NCI-H2227 (cell line): ENCODE measurements around the gene LMOD2.
A peak's percentile ranks its signal among the peaks of the same experiment; 100 is the strongest.

ENCODE experiments used
- DNase-seq: peaks from one replicate; lab custom pipeline; 2025; ENCODE audit not compliant: unreplicated experiment; lab: John Stamatoyannopoulos, UW

The LMOD2 gene

GRCh38 chr7:123639631-123640030 is 16.0 kb upstream of the LMOD2 start:
- DNase-seq, result no peak

GRCh38 chr7:123640583-123640982 is 15.1 kb upstream of the LMOD2 start:
- DNase-seq, result no peak

- no peak for DNase-seq
These were observed 13.8 kb upstream of the LMOD2 start for GRCh38 chr7:123641901-123642300.

- DNase-seq, result peak; percentile 80
These were observed 11.9 kb upstream of the LMOD2 start for GRCh38 chr7:123643495-123644441.

- DNase-seq, result no peak
These were observed 10.2 kb upstream of the LMOD2 start for GRCh38 chr7:123645516-123645915.

GRCh38 chr7:123647106-123647730 is 8.4 kb upstream of the LMOD2 start:
- DNase-seq, result no peak

GRCh38 chr7:123649964-123650363 is 5.7 kb upstream of the LMOD2 start:
- no peak for DNase-seq

- no peak for DNase-seq
These were observed 5.1 kb upstream of the LMOD2 start for GRCh38 chr7:123650595-123650994.

- no peak for DNase-seq
These were observed 3.3 kb upstream of the LMOD2 start for GRCh38 chr7:123652406-123652805.

GRCh38 chr7:123653162-123653561 is 2.5 kb upstream of the LMOD2 start:
- no peak for DNase-seq

- no peak for DNase-seq
These were observed 1.1 kb downstream of the LMOD2 start for GRCh38 chr7:123656544-123657303.

GRCh38 chr7:123657304-123657685 is 1.6 kb downstream of the LMOD2 start:
- DNase-seq, result no peak

GRCh38 chr7:123658023-123658422 is 2.4 kb downstream of the LMOD2 start:
- no peak for DNase-seq

GRCh38 chr7:123660514-123661354 is 5.1 kb downstream of the LMOD2 start:
- no peak for DNase-seq

GRCh38 chr7:123661765-123662164 is 6.1 kb downstream of the LMOD2 start:
- DNase-seq, result no peak

GRCh38 chr7:123662293-123662692 is 6.6 kb downstream of the LMOD2 start:
- no peak for DNase-seq

- DNase-seq, result no peak
These were observed 7.1 kb downstream of the LMOD2 start for GRCh38 chr7:123662755-123663154.

GRCh38 chr7:123663200-123663599 is 7.5 kb downstream of the LMOD2 start:
- no peak for DNase-seq

- DNase-seq, result no peak
These were observed 9.5 kb downstream of the LMOD2 start for GRCh38 chr7:123665157-123665556.

- no peak for DNase-seq
These were observed 10.2 kb downstream of the LMOD2 start for GRCh38 chr7:123665896-123666295.

GRCh38 chr7:123666492-123666891 is 10.8 kb downstream of the LMOD2 start:
- peak; percentile 13 for DNase-seq
